GM18520 (cell line): ENCODE results near the gene PPP2CA.

Experiments
- ATAC-seq: cut with Tn5 transposase; IDR thresholded peaks from one replicate; pipeline ENCODE4 v1.9.1; 2021; ENCODE audit not compliant: unreplicated experiment

The PPP2CA gene

GRCh38 chr5:134149571-134150303 lies 76.1 kb downstream of the PPP2CA start:
- ATAC-seq, result no peak

GRCh38 chr5:134148986-134149539 lies 76.8 kb downstream of the PPP2CA start:
- ATAC-seq, result no peak

- ATAC-seq, result no peak
Measured at GRCh38 chr5:134148316-134148715, 77.6 kb downstream of the PPP2CA start.

- ATAC-seq, result no peak
Measured at GRCh38 chr5:134146651-134147518, 79.0 kb downstream of the PPP2CA start.

- ATAC-seq, result peak; percentile 62
Measured at GRCh38 chr5:134145779-134146581, 79.9 kb downstream of the PPP2CA start.

GRCh38 chr5:134145041-134145757 lies 80.7 kb downstream of the PPP2CA start:
- ATAC-seq, result no peak
